Lower lobe of right lung (tissue), 2 donors: Measurements from ENCODE around the gene SORCS2. TPM values are rescaled to one million over a fixed set of nuclear protein-coding genes. Genes with fewer than 3 reads are reported as not detected.

Experiments
- ATAC-seq, 2 donors: fragments of 200-7000 bp; cut with Tn5 transposase; one replicate each; pipeline ENCODE4 v1.9.1; 2020 to 2022; ENCODE audit warnings: mild to moderate bottlenecking in 2 of 2, moderate library complexity in 2 of 2
- DNase-seq: peaks from one replicate; pipeline ENCODE4 v3.0.0-alpha.2; 2020
- H3K27ac ChIP-seq: fragments of 200-600 bp; one replicate; pipeline ENCODE4 v1.8.0; 2022
- H3K27me3 ChIP-seq: fragments of 200-600 bp; one replicate; pipeline ENCODE4 v1.8.0; 2022; ENCODE audit warnings: low read depth
- H3K36me3 ChIP-seq: fragments of 200-600 bp; one replicate; pipeline ENCODE4 v1.8.0; 2022; ENCODE audit warnings: mild to moderate bottlenecking
- H3K4me1 ChIP-seq: fragments of 200-600 bp; one replicate; pipeline ENCODE4 v1.8.0; 2022
- H3K4me3 ChIP-seq: fragments of 200-600 bp; one replicate; pipeline ENCODE4 v1.8.0; 2022; ENCODE audit warnings: mild to moderate bottlenecking
- H3K9me3 ChIP-seq: fragments of 200-600 bp; one replicate; pipeline ENCODE4 v1.8.0; 2022
- intact Hi-C: fragments of 100-400 bp; cut with DNase I; formaldehyde crosslinking; loops from one replicate; pipeline ENCODE4 v1.11.0; 2022
- total RNA-seq: library from RNA; stranded (reverse); fragmentation: NEBNext Ultra II Directional; extraction: Animal tissue kit (Norgen Biotek cat#: 25700); gene quantifications from one replicate; pipeline ENCODE4 v1.2.1, GENCODE V29; 2021
- TF ChIP-seq, protein P1 (sequence below): fragments of 200-600 bp; IDR thresholded peaks from one replicate; pipeline ENCODE4 v1.8.0; 2022; ENCODE audit warnings: antibody characterized with exemption, mild to moderate bottlenecking
- donor health status: DM: no; HTN: yes; CAD: no; lungs with severe emphysema.

Gene SORCS2
- total RNA-seq, 1 donor from 2014 or later: 5.8 TPM

DNA sequence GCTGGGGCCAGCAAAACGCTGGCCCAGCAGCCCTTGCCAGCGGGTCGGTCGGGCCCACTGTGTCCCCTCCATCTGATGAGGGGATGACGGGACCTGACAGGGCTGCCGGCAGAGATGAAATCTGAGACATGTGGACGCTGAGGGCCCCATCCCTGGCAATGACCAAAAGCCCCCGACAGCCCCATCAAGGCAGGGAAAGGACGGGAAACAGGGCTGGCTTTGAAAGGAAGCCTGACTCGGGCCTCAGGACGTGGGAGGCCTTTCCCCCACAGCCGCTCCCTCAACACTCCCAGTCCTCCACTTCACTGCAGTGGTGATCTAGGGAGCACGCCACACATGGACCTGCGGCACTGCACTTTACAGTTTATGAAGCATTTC is 544.9 kb downstream of the SORCS2 start:
- Histone ChIP-seq H3K27ac (no peak overlapping the region), H3K4me1 (no peaks in the 10 kb centered on the region), H3K9me3 (no peaks in the 10 kb centered on the region), H3K4me3 (no peak overlapping the region), H3K36me3 (no peaks in the 10 kb centered on the region), H3K27me3 (no peaks in the 10 kb centered on the region)
- TF ChIP-seq, protein P1, sequence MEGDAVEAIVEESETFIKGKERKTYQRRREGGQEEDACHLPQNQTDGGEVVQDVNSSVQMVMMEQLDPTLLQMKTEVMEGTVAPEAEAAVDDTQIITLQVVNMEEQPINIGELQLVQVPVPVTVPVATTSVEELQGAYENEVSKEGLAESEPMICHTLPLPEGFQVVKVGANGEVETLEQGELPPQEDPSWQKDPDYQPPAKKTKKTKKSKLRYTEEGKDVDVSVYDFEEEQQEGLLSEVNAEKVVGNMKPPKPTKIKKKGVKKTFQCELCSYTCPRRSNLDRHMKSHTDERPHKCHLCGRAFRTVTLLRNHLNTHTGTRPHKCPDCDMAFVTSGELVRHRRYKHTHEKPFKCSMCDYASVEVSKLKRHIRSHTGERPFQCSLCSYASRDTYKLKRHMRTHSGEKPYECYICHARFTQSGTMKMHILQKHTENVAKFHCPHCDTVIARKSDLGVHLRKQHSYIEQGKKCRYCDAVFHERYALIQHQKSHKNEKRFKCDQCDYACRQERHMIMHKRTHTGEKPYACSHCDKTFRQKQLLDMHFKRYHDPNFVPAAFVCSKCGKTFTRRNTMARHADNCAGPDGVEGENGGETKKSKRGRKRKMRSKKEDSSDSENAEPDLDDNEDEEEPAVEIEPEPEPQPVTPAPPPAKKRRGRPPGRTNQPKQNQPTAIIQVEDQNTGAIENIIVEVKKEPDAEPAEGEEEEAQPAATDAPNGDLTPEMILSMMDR: no peak
- intact Hi-C loops: no loop called here
- DNase-seq (peak; percentile 28), ATAC-seq (no peak)

DNA sequence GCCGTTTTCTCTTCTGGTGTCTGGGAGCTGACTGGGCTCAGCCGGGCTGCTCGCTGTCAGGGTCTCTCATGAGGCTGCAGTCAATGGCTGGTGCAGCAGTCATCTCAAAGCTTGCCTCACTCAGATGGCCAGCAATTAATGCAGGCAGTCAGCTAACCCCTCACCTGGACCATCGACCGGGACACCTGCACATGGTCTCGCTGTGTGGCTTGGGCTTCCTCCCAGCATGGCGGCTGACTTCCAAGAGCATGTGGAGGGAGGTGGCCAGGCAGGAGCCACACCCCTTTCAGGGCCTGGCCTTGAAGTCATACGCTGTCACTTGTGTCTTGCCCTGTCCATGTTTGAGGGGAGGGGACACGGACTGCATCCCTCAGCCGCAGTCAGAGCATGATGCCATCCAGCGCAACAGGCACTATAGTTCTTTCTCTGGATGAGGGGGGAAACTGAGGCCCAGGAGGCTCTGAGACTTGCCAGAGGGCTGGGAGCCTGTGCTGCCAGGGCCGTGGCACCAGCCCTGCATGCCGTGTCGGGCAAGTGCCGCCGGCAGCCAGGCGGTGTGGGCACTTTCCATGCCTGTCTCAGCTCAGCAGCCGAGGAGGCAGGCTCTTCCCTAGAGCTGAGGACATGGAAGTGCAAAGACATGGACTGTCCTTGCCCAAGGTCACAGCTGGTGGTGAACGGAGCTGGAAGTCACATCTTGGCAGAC is 545.6 kb downstream of the SORCS2 start:
- Histone ChIP-seq H3K27me3 (no peaks in the 10 kb centered on the region), H3K9me3 (no peaks in the 10 kb centered on the region), H3K4me3 (no peak overlapping the region), H3K27ac (no peak overlapping the region), H3K4me1 (no peaks in the 10 kb centered on the region), H3K36me3 (no peaks in the 10 kb centered on the region)
- DNase-seq (peak; percentile 32), ATAC-seq (no peak)
- intact Hi-C loops: no loop called here
- TF ChIP-seq, protein P1: no peak

DNA sequence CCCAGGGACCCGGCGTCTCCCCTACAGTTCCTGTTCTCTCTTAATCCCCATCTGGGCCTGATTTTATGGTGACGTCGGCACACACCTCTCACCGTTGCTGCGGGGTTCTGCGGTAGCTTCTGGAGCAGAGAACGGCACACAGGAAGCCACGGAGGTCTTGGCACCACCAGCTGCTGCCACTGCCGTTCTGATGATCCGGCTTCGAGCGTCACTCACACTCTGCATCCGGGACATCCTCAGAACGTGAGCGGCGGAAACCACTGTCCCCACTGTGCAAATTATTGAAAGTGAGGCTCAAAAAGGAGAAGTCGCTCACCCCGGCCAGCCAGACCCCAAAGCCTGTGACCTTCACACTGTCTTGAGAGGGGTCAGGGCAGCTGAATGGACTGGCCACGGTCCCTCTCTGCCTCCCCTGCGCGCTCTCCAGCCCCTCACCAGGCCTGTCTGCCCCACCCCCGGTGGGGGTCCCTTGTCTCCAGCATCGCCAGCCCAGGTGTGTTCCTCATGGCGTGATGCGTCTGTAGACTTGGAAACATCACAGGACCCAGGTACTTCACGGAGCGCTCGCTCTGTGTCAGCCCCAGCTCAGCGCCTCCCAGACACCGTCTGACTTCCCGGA is 546.2 kb downstream of the SORCS2 start:
- intact Hi-C loops: no loop called here

DNA sequence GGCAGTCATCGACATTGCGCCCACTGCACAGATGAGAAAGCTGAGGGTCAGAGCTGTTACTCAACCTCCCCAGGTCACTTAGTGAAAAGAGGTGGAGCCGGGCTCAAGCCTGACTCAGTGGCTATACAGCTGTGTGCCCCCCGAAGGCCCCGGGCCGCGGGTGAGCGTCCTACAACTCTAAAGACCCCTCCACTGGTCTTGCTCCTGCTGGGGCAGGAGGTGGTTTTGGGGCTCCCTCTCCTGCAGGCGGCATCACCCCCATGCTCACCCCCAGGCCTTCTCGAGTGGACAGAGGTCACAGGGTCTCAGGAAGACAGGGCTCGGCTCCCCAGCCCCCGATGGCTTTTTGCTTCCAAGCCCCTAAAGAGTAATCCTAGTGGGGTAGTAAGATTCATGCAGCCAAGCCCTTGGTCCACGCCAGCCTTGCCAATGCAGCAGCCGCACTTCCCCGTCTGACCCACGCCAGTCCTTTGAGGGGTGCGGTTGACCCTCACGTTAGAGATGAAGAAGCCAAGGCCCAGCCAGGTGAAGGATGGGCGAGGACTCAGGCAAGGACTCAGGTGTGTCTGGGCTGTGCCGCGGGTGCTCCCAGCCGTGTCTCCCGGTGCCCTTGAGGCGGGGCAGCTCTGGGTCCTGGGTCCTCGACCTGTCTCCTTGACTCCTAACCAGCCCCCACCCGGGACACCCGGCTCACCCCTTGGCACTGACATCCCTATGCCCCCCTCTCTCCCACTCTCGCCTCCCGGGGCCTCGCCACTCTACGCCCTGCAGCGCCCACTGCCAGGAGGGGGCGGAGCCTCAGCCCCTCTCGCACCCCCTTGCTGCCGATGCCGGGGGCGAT is 547.0 kb downstream of the SORCS2 start:
- Histone ChIP-seq H3K36me3 (no peaks in the 10 kb centered on the region), H3K4me1 (no peaks in the 10 kb centered on the region), H3K4me3 (no peak overlapping the region), H3K9me3 (no peaks in the 10 kb centered on the region), H3K27me3 (no peaks in the 10 kb centered on the region), H3K27ac (no peak overlapping the region)
- TF ChIP-seq, protein P1: no peak
- intact Hi-C loops: no loop called here
- no peak for ATAC-seq
- DNase-seq: peak; percentile 41

More for the DNA sequence above, 546.2 kb downstream of the SORCS2 start:
- no peak overlapping the region for H3K4me3 ChIP-seq
- H3K36me3 ChIP-seq: no peaks in the 10 kb centered on the region
- DNase-seq (peak; percentile 40), ATAC-seq (no peak)
- no peaks in the 10 kb centered on the region for H3K27me3 ChIP-seq
- TF ChIP-seq, protein P1: no peak
- H3K9me3 ChIP-seq: no peaks in the 10 kb centered on the region
- H3K27ac ChIP-seq: no peak overlapping the region
- no peaks in the 10 kb centered on the region for H3K4me1 ChIP-seq

GRCh38 chr4:7739918-7740865 is 547.9 kb downstream of the SORCS2 start:
- TF ChIP-seq, protein P1: no peak
- ATAC-seq: no peak
- H3K27ac ChIP-seq: no peak overlapping the region
- no peaks in the 10 kb centered on the region for H3K36me3 ChIP-seq
- peak; percentile 32 for DNase-seq
- no peaks in the 10 kb centered on the region for H3K4me1 ChIP-seq
- no peaks in the 10 kb centered on the region for H3K27me3 ChIP-seq
- H3K9me3 ChIP-seq: no peaks in the 10 kb centered on the region
- intact Hi-C loops: no loop called here
- no peak overlapping the region for H3K4me3 ChIP-seq
